ENCODE results near the gene MEGF6. TPM values are rescaled to one million over a fixed set of nuclear protein-coding genes. Genes with fewer than 3 reads are reported as not detected.

Gene MEGF6
- total RNA-seq, 6 experiments from 2014 or later, result 20.3 to 39.2 (median 23.0) TPM

GRCh38 chr1:3646596-3646995 lies 35.3 kb upstream of the MEGF6 start:
- no peak for TF ChIP-seq CTCF (IDR thresholded peaks at IDR 0.05)
- Mint-ChIP-seq H3K36me3 (ENCODE audit: low read depth) (no peaks in the 10 kb centered on the region; the same call in 1 of the 2 replicates), H3K27me3 (ENCODE audit: insufficient read depth) (peaks cover 12% of the 10 kb centered on the region)

GRCh38 chr1:3645666-3646355 lies 34.5 kb upstream of the MEGF6 start:
- no peak for TF ChIP-seq CTCF (IDR thresholded peaks at IDR 0.05)
- peaks cover 16% of the 10 kb centered on the region for H3K4me1 Mint-ChIP-seq (ENCODE audit: low read depth)
- H3K36me3 Mint-ChIP-seq (ENCODE audit: low read depth), result no peaks in the 10 kb centered on the region; the same call in 1 of the 2 replicates
- no peaks in the 10 kb centered on the region for H3K9me3 Mint-ChIP-seq
- H3K27ac Mint-ChIP-seq, result no peak overlapping the region
- peaks cover 5% of the 10 kb centered on the region; the same call in 1 of the 2 replicates for H3K27me3 Mint-ChIP-seq (ENCODE audit: insufficient read depth)
- no peak overlapping the region for H3K4me3 Mint-ChIP-seq
- no peak for DNase-seq

More at GRCh38 chr1:3646596-3646995, 35.3 kb upstream of the MEGF6 start:
- no peaks in the 10 kb centered on the region for H3K9me3 Mint-ChIP-seq
- no peak overlapping the region for H3K4me3 Mint-ChIP-seq
- H3K27ac Mint-ChIP-seq, result no peak overlapping the region
- DNase-seq, result no peak
- H3K4me1 Mint-ChIP-seq (ENCODE audit: low read depth), result peaks cover 16% of the 10 kb centered on the region

GRCh38 chr1:3645247-3645646 lies 33.9 kb upstream of the MEGF6 start:
- Mint-ChIP-seq H3K27me3 (ENCODE audit: insufficient read depth) (0 out of 2 replicates have a peak, but pooled peaks cover 1% of the 10 kb centered on the region), H3K27ac (no peak overlapping the region), H3K4me1 (ENCODE audit: low read depth) (peaks cover 16% of the 10 kb centered on the region), H3K36me3 (ENCODE audit: low read depth) (no peaks in the 10 kb centered on the region; the same call in 1 of the 2 replicates), H3K9me3 (no peaks in the 10 kb centered on the region), H3K4me3 (no peak overlapping the region)
- TF ChIP-seq CTCF (IDR thresholded peaks at IDR 0.05), result no peak
- no peak for DNase-seq

GRCh38 chr1:3644273-3644672 lies 33.0 kb upstream of the MEGF6 start:
- Mint-ChIP-seq H3K36me3 (ENCODE audit: low read depth) (no peaks in the 10 kb centered on the region; the same call in 1 of the 2 replicates), H3K27ac (no peak overlapping the region), H3K9me3 (no peaks in the 10 kb centered on the region), H3K4me1 (ENCODE audit: low read depth) (peaks cover 16% of the 10 kb centered on the region), H3K27me3 (ENCODE audit: insufficient read depth) (no peaks in the 10 kb centered on the region), H3K4me3 (no peak overlapping the region)
- no peak for TF ChIP-seq CTCF (IDR thresholded peaks at IDR 0.05)
- DNase-seq, result no peak

- no peaks in the 10 kb centered on the region; the same call in 1 of the 2 replicates for H3K36me3 Mint-ChIP-seq (ENCODE audit: low read depth)
- no peaks in the 10 kb centered on the region for H3K9me3 Mint-ChIP-seq
- TF ChIP-seq CTCF (IDR thresholded peaks at IDR 0.05), result no peak
- no peak overlapping the region for H3K4me3 Mint-ChIP-seq
- no peak for DNase-seq
- H3K4me1 Mint-ChIP-seq (ENCODE audit: low read depth), result peaks cover 4% of the 10 kb centered on the region
- H3K27me3 Mint-ChIP-seq (ENCODE audit: insufficient read depth), result no peaks in the 10 kb centered on the region
- no peak overlapping the region for H3K27ac Mint-ChIP-seq
Measured at GRCh38 chr1:3642919-3643675, 31.8 kb upstream of the MEGF6 start.

All from HFFc6 (cell line).